DMS 273 (cell line): Measurements from ENCODE around the gene CD79A.

Experiments used
- DNase-seq: peaks from one replicate; lab custom pipeline; 2025; ENCODE audit not compliant: unreplicated experiment; lab: John Stamatoyannopoulos, UW

CD79A gene

GRCh38 chr19:41883463-41883820 lies 6.4 kb downstream of the CD79A start:
- DNase-seq, result no peak

DNA sequence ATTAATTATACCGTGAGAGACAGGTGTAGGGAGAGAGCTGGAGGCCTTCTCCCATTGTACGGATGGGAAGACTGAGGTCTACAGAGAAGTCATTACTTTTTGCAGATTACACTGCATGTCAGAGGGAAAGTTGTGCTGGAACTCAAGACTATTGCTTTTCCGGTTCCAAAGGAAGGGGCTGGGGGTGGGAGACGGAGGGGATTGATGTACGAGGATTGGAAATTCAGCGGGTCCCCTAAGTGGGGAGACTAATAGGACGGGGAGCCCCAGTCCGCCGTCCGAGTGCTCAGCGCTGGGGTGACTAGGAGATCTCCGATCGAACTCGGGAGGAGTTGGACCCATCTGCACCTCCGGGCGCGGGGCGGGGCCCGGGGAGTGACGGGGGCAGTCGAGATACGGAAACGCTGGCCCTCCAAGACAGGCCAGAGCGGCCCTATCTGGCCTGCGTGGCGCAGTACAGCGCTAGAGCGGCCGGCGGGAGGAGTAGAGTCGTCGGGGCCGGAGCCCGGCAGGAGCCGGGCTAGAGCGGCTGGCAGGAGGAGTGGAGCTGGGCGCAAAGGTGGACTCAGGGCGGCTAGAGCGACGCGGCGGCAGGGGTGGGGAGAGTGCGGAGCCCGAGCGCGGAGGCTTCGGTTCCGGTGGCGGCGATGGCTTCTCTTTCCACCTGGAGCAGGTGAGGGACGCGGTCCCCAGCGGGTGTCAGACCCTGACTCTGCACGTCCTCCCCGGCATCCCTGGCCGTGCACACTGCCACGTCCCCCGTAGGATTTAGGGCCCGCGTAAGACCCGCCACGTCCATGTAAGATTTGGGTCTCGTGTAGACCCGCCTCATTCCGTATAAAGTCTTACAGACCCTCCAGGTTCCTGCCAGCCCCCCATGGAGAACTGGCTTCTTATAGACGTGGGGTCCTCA lies 7.0 kb downstream of the CD79A start:
- DNase-seq, result peak; percentile 99

GRCh38 chr19:41886761-41887710 lies 10.0 kb downstream of the CD79A start:
- DNase-seq, result no peak

- DNase-seq, result no peak
Observed at GRCh38 chr19:41887711-41888382, 10.8 kb downstream of the CD79A start.

GRCh38 chr19:41888926-41889325 lies 11.8 kb downstream of the CD79A start:
- DNase-seq, result no peak

GRCh38 chr19:41889896-41890295 lies 12.8 kb downstream of the CD79A start:
- no peak for DNase-seq

DNA sequence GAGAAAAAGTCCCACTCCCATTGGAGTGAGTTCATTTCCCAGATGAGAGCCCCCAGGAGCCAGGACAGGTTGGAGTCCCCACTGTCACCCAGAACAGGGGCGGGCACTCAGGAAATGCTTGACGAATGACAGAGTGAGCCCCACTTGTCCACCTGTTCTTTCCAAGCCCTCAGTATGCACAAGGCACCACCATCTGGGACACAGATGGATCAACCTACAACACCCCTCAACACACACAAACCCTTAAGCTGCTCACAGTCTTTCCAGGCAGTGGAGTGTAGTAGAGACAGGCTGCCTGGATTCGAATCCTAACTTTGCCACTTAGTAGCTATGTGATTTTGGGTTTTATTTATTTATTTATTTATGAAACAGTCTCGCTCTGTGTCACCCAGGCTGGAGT lies 13.9 kb downstream of the CD79A start:
- DNase-seq, result peak; percentile 53

- peak; percentile 39 for DNase-seq
Observed at GRCh38 chr19:41892173-41892902, 15.3 kb downstream of the CD79A start.

- peak; percentile 42 for DNase-seq
Observed at GRCh38 chr19:41893899-41894298, 16.8 kb downstream of the CD79A start.

DNA sequence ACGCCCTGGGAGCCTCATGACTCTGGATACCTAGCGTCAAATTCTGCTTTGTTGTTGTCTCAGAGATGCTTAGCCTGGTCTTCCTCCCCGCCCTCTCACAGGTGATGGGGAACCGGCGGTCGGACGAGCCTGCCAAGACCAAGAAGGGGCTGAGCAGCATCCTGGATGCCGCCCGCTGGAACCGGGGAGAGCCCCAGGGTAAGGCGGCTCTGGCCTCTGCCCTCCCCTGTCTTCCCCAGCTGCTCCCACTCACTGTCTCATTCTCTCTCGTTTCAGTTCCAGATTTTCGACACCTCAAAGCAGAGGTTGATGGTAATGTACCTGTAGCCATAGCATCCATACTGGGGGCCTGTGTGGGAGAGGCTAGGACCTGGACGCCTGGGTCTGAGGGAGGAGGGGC lies 17.3 kb downstream of the CD79A start:
- DNase-seq, result no peak

DNA sequence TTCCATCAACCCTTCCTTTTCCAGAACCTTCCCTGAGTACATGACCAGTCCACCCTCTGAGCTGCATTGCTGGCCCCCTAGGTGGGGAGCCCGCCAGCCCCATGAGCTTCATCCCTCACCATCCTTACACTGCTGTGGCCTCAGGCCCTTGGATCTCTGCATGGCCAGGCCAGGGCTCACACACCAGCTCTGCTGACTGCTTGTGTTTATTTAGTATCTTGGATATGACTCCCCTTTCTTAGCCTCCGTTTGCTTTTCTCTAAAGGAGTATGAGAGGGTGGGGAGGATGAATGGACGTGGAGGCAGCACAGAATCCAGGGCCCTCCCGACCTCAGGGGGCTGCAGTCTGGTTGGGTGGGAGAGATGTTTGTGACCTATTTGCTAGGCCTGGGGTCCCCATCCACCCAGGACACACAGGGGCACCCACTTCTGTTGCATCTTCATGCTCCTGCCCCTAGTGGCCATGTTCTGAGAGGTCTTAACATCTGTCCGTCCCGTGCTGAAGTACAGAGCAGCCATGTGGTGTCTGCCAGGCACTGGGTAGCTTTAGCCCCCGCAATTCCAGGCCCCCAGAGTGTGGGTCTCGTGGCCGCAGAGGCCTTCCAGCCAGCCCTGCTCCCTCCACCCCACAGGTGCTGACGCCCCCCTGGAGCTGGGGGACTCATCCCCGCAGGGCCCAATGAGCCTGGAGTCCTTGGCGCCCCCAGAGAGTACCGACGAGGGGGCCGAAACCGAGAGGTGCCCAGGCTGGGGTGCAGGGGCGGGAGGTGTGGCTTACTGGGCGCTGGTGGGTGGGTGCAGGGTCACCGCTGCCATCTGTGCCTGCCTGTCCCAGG lies 18.9 kb downstream of the CD79A start:
- DNase-seq, result peak; percentile 80

GRCh38 chr19:41896581-41896942 lies 19.5 kb downstream of the CD79A start:
- no peak for DNase-seq

GRCh38 chr19:41897181-41897580 lies 20.1 kb downstream of the CD79A start:
- no peak for DNase-seq

DNA sequence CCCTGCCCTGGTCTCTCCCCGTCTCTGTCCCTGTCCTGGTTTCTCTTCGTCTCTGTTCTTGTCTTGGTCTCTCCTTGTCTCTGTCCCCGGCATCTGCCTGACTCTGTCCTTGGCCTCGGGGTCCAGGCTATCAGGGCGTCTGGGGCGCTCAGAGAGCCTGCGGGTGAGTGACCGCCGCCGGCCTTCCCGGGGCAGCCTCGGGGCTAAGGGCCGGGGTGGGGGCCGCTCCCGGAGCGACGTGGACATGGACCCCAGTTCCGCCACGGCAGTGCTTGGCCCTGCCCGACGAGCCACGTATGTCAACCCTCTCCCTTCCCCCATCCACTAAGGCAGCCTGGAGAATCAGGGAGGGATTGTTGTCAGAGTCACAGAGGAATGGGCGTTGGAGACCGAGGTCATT lies 20.7 kb downstream of the CD79A start:
- DNase-seq, result no peak

DNA sequence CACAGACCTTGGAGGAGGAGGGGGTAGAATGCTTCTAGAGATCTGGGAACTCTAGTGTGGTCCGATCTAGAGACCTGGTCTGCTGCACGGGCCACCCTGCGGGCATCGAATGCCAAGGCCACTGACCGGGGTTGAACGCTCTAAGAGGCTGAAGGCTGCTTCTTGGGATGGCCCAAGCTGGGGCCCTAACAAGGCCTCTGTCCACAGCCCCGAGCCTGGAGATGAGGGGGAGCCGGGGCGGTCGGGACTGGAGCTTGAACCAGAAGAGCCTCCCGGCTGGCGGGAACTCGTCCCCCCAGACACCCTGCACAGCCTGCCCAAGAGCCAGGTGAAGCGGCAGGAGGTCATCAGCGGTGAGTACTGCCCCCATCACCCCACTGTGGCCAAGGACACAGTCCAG lies 21.2 kb downstream of the CD79A start:
- no peak for DNase-seq

DNA sequence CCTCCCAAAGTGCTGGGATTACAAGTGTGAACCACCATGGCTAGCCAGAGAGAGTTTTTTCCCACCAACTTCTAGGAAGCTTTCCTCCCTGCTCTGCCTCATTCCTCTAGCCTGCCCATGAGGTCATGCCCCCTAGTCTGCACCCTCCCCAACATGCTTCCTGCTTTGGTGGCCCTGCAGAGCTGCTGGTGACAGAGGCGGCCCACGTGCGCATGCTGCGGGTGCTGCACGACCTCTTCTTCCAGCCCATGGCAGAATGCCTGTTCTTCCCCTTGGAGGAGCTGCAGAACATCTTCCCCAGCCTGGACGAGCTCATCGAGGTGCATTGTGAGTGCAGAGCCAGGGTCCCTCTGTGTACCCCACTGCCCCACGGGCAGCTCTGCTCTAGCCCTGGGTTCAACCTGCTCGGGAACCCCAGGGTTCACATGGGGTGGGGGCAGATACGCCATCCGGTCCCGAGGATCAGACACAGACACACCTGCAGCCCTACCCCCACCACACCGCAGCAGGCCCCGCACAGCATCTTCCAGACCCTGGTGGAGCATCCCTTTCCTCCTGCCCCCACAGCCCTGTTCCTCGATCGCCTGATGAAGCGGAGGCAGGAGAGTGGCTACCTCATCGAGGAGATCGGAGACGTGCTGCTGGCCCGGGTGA lies 24.8 kb downstream of the CD79A start:
- no peak for DNase-seq

DNA sequence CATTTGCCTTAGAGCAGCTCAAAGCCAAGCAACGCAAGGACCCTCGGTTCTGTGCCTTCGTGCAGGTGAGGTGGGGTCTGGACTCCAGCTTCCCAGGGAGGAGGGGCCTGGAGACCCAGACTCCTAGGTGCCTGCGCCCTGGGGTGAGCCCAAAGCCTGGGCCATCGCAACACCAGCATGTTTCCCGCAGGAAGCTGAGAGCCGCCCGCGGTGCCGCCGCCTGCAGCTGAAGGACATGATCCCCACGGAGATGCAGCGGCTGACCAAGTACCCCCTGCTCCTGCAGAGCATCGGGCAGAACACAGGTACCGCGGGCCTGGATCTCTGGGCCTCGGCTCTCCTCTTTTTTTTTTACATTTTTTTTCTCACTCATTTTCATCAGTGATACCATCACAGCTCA lies 25.5 kb downstream of the CD79A start:
- DNase-seq, result no peak

DNA sequence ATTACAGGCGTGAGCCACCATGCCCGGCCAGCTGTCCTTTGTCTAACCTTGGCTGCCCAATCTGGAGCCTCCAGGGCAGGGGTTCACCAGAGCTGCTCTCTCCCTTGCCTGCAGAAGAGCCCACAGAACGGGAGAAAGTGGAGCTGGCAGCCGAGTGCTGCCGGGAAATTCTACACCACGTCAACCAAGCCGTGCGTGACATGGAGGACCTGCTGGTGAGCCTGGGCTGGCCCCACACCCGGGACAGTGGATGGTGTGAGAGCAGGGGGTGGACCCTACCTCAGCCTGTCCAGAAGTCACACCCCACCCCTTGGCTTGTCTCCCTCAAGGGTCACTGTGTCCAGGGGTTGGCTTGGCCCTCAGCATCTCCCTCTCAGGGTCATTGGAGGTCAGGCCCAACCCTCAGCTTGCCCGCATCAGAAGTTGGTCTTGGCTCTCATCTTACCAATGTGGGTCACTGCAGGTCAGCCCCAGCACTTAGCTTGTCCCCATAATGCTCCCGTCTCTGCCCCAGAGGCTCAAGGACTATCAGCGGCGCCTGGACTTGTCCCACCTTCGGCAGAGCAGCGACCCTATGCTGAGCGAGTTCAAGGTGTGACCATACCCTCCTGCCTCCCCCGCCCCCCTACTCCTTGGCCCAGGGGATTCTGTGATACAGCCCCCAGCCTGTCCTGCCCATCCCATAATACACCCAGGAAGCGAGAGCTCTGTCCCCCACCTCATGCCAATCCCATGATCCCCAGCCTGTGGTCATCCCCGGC lies 26.3 kb downstream of the CD79A start:
- DNase-seq, result no peak
